Measurements from ENCODE around the gene CNOT11.

GRCh38 chr2:101264360-101264939 is 11.8 kb downstream of the CNOT11 start:
- TF ChIP-seq CTCF (IDR thresholded peaks at IDR 0.05; ENCODE audit: low read length) (no peak), EZH2phosphoT487 (IDR thresholded peaks at IDR 0.05; ENCODE audit: low read length) (no peak)
